Umbilical cord (tissue), 2 donors: ENCODE data around the gene PEMT. TPM values are rescaled to one million over a fixed set of nuclear protein-coding genes. Genes with fewer than 3 reads are reported as not detected.
A peak's percentile ranks its signal among the peaks of the same experiment; 100 is the strongest.
"Not testable (repeated sequence)": the region's sequence is repeated elsewhere in the genome, so short reads cannot be mapped to it uniquely, and the experiment has no call there.

Experiments used
- DNase-seq: peaks from one replicate; pipeline ENCODE4 v3.0.0-alpha.2; 2015; ENCODE audit warnings: low spot score
- total RNA-seq: library from RNA; depleted of rRNA; stranded (reverse); fragments of >200 nt; gene quantifications from one replicate; pipeline ENCODE4 v1.2.3, GENCODE V29; 2014; ENCODE audit warnings: low replicate concordance; ENCODE audit not compliant: insufficient read depth

PEMT gene
- total RNA-seq, 1 donor from 2014 or later, result 23.4 TPM

DNA sequence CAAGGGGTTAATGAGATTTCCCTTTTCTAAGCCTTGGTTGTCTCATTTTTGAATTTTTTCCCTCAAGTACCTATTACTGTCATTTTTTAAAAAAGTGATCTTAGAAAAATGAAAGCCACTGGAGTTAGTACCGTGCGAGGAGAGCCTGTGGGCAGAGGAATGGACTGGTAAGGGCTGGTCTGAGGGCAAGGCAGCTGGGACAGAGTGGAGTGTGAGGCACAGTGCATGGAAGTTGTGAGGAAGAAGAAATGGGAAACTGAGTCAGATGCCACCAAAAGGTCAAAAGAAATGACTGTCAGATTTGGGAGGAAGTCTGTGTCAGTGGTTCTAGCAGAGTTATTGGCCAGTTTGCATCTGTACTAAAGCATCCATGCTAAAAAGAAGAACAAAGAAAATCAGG lies 103.5 kb downstream of the PEMT start:
- DNase-seq, result no peak

- DNase-seq, result not testable (repeated sequence)
These were observed 105.1 kb downstream of the PEMT start for GRCh38 chr17:17486416-17486815.

DNA sequence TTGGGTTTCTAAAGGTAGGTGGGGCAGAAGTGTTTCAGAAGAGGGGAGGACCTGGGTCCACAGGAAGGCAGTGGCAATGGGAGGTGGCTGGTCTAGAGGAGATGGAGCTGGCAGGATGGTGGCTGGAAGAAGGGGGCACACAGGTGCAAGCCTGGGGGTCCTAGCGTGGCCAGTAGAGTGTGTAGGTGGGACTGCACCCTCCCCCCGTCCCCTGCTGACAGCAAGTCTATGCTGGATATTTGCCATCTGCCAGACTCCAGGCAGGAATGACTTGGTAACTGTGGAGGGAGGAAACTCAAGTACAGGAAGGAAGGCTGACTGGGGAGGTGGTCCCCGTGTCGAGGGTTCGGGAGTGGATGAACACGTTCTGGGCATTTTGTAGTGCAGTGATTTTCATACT lies 106.1 kb downstream of the PEMT start:
- DNase-seq, result no peak

GRCh38 chr17:17484451-17484899 lies 107.0 kb downstream of the PEMT start:
- DNase-seq, result no peak

DNA sequence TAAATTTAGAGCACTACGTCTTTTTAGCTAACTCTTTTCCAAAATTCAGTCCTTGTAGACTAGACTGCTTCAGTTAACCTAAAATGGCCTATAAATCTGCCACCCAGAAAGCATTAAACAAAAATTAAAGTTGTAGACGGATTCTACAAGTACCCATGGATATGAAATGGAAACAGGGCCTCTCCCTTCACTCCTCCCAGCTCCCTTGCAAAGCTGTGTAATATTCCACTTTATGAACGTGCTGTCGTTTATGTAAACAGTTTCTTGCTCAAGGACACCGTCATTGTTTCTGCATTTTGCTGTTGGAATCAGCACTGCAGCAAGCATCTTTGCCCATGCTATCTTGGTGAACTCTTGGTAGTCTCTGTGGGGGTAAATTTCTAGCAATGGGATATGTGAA lies 109.6 kb downstream of the PEMT start:
- no peak for DNase-seq

GRCh38 chr17:17480593-17481148 lies 110.8 kb downstream of the PEMT start:
- DNase-seq, result no peak

- no peak for DNase-seq
These were observed 112.3 kb downstream of the PEMT start for GRCh38 chr17:17479209-17479608.

DNA sequence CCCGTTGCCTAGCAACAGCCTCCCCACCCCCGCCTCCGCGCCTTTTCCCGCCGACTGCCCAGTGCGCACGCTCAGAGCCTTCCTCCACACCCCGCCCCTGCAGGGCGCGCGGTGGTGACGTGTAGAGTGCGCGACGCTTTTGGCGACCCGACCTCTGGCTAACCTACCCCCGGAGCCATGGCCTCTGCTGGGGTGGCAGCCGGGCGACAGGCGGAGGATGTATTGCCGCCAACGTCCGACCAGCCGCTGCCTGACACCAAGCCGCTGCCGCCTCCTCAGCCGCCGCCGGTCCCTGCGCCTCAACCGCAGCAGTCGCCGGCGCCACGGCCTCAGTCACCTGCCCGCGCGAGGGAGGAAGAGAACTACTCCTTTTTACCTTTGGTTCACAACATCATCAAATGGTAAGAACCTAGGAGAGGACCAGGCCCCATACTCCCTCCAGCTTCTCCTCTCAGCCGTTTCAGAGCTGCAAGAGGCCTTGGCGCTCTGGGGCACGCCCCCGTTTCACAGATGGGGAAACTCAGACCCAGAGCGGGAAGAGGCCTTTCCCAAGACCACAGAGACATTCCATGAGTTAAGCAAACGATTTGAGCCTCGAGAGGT lies 114.5 kb downstream of the PEMT start, which contains the start of gene MED9:
TSS of gene MED9 (plus strand) at position 136 of the 603 bp plus-strand sequence. CDS start at position 178, 42 bp downstream.
- DNase-seq, result peak; percentile 94

DNA sequence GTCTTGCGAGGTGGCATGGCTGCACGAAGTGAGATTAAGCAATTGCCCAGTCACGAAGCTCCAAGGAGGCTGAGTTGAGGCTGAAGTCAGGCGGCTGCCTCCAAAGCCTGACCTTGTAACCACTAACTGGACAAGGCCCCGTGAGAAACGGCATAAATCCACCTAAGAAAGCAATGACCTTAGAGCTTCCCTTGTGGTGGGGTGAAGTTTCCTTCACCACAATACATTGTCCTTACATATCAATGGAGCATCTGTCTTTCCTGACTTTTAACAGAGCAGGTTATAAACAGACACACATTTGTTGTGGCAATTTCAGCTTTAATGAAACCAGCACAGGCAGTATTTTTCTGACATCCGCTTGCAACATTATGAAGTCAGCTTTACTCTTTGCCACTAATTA lies 117.2 kb downstream of the PEMT start:
- no peak for DNase-seq

DNA sequence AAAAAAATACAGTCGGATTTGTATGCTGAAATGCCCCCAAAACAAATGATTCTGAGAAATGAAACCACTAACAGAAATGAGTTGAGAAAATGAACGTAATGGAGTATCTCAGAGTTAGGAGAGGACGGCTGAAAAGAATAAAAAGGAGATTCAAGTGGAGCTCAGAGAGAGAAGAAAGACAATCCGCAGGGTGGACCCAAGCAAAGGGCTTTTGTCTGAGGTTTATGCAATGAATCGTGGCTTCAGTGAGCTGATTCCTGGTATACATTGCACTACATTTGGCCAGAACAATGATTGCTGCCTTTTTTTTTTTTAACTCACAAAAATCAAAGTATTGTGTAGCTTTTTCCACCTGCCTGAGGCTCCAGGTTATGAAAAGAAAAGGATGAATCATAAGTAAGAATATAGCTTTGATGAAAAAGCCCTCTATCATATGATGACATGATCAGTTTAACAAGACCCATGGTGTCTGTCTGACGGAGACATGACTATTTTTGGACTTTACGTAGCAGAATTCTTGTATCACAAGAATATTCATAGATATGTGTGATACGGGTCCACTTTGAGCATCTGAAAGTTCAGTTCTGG lies 119.1 kb downstream of the PEMT start:
- DNase-seq, result no peak

- DNase-seq, result no peak
These were observed 121.5 kb downstream of the PEMT start for GRCh38 chr17:17469996-17470395.

- no peak for DNase-seq
These were observed 122.2 kb downstream of the PEMT start for GRCh38 chr17:17469358-17469757.

GRCh38 chr17:17468217-17469010 lies 123.1 kb downstream of the PEMT start:
- DNase-seq, result no peak

DNA sequence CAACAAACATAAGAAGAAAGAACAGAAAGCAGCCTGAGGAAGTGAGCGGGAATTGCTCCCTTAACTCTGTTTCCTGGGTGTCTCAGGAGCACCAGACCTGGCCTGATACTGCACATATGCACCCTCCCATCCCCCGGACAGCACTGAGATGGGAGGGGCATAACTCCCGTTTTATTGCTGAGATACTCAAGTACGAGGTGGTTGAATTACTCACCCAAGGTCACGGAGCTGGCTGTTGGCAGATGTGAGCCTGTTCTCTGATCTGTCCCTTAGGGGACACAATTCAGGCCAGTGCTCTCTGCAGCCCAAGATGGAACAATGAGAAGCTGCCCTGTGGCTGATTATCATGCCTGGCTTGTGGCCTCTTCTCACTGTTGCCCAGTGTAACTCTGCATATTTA lies 123.8 kb downstream of the PEMT start:
- no peak for DNase-seq

GRCh38 chr17:17467016-17467415 lies 124.5 kb downstream of the PEMT start:
- no peak for DNase-seq

GRCh38 chr17:17466511-17466910 lies 125.0 kb downstream of the PEMT start:
- no peak for DNase-seq

DNA sequence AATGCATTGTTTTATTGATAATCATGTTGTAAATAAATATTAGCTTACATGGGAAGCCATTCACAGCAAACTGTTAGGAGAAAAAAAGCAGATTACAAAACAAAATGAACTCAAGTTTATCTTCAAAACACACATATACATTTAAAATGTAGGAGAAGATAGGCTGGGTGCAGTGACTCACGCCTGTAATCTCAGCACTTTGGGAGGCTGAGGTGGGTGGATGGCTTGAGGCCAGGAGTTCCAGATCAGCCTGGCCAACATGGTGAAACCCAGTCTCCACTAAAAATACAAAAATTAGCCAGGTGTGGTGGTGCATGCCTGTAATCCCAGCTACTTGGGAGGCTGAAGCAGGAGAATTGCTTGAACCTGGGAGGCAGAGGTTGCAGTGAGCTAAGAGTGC lies 125.6 kb downstream of the PEMT start:
- DNase-seq, result not testable (repeated sequence)

- no peak for DNase-seq
These were observed 127.7 kb downstream of the PEMT start for GRCh38 chr17:17463821-17464220.

GRCh38 chr17:17462048-17462824 lies 129.3 kb downstream of the PEMT start:
- DNase-seq, result no peak

- DNase-seq, result no peak
These were observed 131.5 kb downstream of the PEMT start for GRCh38 chr17:17460038-17460437.

DNA sequence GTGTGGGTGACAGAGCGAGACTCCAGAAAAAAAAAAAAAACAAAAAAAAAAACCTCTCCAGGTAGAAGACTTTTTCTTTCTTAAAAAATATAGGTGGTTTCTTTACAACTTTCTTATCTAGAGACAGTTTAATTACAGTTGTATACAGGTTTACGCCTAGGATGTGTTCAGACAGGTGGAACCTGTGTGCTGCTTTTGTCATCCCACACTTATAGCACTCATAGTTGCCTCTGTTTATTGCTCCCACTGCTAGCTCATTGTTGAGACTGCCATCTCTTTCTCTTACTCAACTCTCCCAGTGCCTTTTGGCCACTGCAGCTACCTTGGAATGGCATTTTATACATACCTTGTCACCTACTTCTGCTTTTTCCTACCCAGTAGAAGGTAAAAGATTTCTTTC lies 133.8 kb downstream of the PEMT start:
- DNase-seq, result no peak

- DNase-seq, result no peak
These were observed 135.3 kb downstream of the PEMT start for GRCh38 chr17:17456251-17456650.
